IMR-90 (cell line): Measurements from ENCODE around the gene FMN2.

Experiments
- CEBPB ChIP-seq: IDR thresholded peaks from 2 replicates; pipeline ENCODE4 v1.6.1; 2012; ENCODE audit warnings: low read depth, low read length, improper control_type of control experiment
- MAZ ChIP-seq: IDR thresholded peaks from 2 replicates; pipeline ENCODE4 v1.6.1; 2012; ENCODE audit warnings: low read depth, mild to moderate bottlenecking, low read length, improper control_type of control experiment, moderate library complexity, borderline replicate concordance
- MXI1 ChIP-seq: IDR thresholded peaks from 2 replicates; pipeline ENCODE4 v1.6.1; 2012; ENCODE audit warnings: low read depth, mild to moderate bottlenecking, low read length, moderate library complexity, borderline replicate concordance
- POLR2A ChIP-seq: IDR thresholded peaks from 2 replicates; pipeline ENCODE4 v1.6.1; 2012; ENCODE audit warnings: mild to moderate bottlenecking, low read depth, low read length
- RAD21 ChIP-seq: IDR thresholded peaks from 2 replicates; pipeline ENCODE4 v1.6.1; 2012; ENCODE audit warnings: low read length, improper control_type of control experiment
- RFX5 ChIP-seq: IDR thresholded peaks from 2 replicates; pipeline ENCODE4 v1.8.0; 2012; ENCODE audit warnings: low read depth, mild to moderate bottlenecking, low read length, moderate library complexity
- SMC3 ChIP-seq: fragments of 150-350 bp; IDR thresholded peaks from 2 replicates; pipeline ENCODE4 v1.6.1; 2016; ENCODE audit warnings: low read depth, mild to moderate bottlenecking, antibody characterized with exemption, low read length, moderate library complexity
- TF ChIP-seq, protein P1 (sequence below): conservative IDR thresholded peaks from 2 replicates; pipeline ENCODE4 v1.5.1; 2012; ENCODE audit warnings: mild to moderate bottlenecking, low read depth, low read length, improper control_type of control experiment
- TF ChIP-seq, protein P2 (sequence below): fragments of 150-350 bp; IDR thresholded peaks from 2 replicates; pipeline ENCODE4 v1.6.1; 2016; ENCODE audit warnings: low read depth, mild to moderate bottlenecking, low read length, moderate library complexity, borderline replicate concordance

DNA sequence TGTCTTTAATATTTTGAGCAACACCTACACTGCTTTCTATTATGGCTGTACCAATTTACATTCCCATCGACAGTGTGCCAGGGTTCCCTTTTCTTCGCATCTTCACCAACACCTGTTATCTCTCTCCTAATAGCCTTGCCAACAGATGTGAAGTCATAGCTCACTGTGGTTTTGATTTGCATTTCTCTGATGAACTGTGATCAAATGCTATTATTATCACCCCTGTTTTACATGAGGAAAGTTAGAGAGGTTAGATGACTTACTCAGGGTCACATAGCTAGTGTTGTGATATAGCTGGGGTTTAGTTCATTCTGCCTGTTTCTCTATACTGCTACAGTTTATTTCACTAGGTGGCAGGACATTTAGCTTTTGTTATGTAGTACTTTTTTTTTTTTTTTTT is 204.1 kb downstream of the FMN2 start:
- TF ChIP-seq, protein P1, sequence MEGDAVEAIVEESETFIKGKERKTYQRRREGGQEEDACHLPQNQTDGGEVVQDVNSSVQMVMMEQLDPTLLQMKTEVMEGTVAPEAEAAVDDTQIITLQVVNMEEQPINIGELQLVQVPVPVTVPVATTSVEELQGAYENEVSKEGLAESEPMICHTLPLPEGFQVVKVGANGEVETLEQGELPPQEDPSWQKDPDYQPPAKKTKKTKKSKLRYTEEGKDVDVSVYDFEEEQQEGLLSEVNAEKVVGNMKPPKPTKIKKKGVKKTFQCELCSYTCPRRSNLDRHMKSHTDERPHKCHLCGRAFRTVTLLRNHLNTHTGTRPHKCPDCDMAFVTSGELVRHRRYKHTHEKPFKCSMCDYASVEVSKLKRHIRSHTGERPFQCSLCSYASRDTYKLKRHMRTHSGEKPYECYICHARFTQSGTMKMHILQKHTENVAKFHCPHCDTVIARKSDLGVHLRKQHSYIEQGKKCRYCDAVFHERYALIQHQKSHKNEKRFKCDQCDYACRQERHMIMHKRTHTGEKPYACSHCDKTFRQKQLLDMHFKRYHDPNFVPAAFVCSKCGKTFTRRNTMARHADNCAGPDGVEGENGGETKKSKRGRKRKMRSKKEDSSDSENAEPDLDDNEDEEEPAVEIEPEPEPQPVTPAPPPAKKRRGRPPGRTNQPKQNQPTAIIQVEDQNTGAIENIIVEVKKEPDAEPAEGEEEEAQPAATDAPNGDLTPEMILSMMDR: 0 out of 2 replicates have a peak, but pooled peaks have one; percentile 6
- TF ChIP-seq MAZ (no peak), MXI1 (no peak), POLR2A (no peak), SMC3 (no peak), RFX5 (no peak), RAD21 (no peak), CEBPB (no peak)
- TF ChIP-seq, protein P2, sequence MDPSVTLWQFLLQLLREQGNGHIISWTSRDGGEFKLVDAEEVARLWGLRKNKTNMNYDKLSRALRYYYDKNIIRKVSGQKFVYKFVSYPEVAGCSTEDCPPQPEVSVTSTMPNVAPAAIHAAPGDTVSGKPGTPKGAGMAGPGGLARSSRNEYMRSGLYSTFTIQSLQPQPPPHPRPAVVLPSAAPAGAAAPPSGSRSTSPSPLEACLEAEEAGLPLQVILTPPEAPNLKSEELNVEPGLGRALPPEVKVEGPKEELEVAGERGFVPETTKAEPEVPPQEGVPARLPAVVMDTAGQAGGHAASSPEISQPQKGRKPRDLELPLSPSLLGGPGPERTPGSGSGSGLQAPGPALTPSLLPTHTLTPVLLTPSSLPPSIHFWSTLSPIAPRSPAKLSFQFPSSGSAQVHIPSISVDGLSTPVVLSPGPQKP: no peak
